CD14-positive monocyte (primary cell): ENCODE results near the gene MYO1C. TPM values are rescaled to one million over a fixed set of nuclear protein-coding genes. Genes with fewer than 3 reads are reported as not detected.

Source experiments
- DNase-seq, 3 donors: peaks; one replicate each; pipeline ENCODE4 v3.0.0-alpha.2; 2011 to 2022
- H2AFZ ChIP-seq: 2 replicates; pipeline ENCODE4 v1.6.0; 2012; ENCODE audit warnings: mild to moderate bottlenecking, low read depth, low read length, inconsistent platforms; ENCODE audit not compliant: insufficient read depth, poor library complexity, severe bottlenecking
- H3K27ac ChIP-seq, 2 donors: 1 replicate in 1 of 2; 2 replicates in 1 of 2; pipeline ENCODE4 v1.5.1; 2012 to 2013; ENCODE audit warnings: low read length in 2 of 2, control low read depth in 1 of 2, inconsistent platforms in 1 of 2, low read depth in 1 of 2, mild to moderate bottlenecking in 1 of 2
- H3K27me3 ChIP-seq, 2 donors: one replicate each; pipeline versions ENCODE4 v1.6.0 to v1.6.1; 2011 to 2013; ENCODE audit warnings: low read length in 2 of 2; ENCODE audit not compliant: control insufficient read depth in 2 of 2, insufficient read depth in 2 of 2
- H3K36me3 ChIP-seq, 2 donors: replicated peaks in 1 of 2; 1 replicate in 1 of 2; 2 replicates in 1 of 2; pipeline versions ENCODE4 v1.5.1 to v1.6.1; 2012 to 2013; ENCODE audit warnings: low read length in 2 of 2, control low read depth in 1 of 2, inconsistent platforms in 1 of 2, mild to moderate bottlenecking in 1 of 2; ENCODE audit not compliant: insufficient read depth in 2 of 2, control insufficient read depth in 1 of 2
- H3K4me1 ChIP-seq, 2 donors: 1 replicate in 1 of 2; 2 replicates in 1 of 2; pipeline versions ENCODE4 v1.5.1 to v1.6.1; 2012 to 2013; ENCODE audit warnings: low read length in 2 of 2, control low read depth in 1 of 2, inconsistent platforms in 1 of 2, mild to moderate bottlenecking in 1 of 2, moderate library complexity in 1 of 2; ENCODE audit not compliant: insufficient read depth in 2 of 2, control insufficient read depth in 1 of 2
- H3K4me2 ChIP-seq: replicated peaks from 2 replicates; pipeline ENCODE3; 2012; ENCODE audit warnings: low read length, moderate library complexity, mild to moderate bottlenecking; ENCODE audit not compliant: poor library complexity, severe bottlenecking; ENCODE audit errors: extremely low read depth
- H3K4me3 ChIP-seq, 3 experiments: fragments of 200-600 bp in 1 of 3; sonication (generic) in 1 of 3; replicated peaks in 1 of 3; 1 replicate in 2 of 3; 2 replicates in 1 of 3; pipeline ENCODE4 v1.5.1; 2011 to 2013; ENCODE audit warnings: low read length in 3 of 3, mild to moderate bottlenecking in 3 of 3, control low read depth in 2 of 3, low read depth in 2 of 3, inconsistent platforms in 1 of 3, moderate library complexity in 1 of 3
- H3K79me2 ChIP-seq: 2 replicates; pipeline ENCODE4 v1.6.0; 2012; ENCODE audit warnings: mild to moderate bottlenecking, control low read depth, inconsistent platforms, low read length, moderate library complexity; ENCODE audit not compliant: insufficient read depth
- H3K9ac ChIP-seq: 2 replicates; pipeline ENCODE4 v1.6.0; 2017; ENCODE audit warnings: low read length, mild to moderate bottlenecking; ENCODE audit not compliant: insufficient read depth, poor library complexity, severe bottlenecking
- H3K9me3 ChIP-seq, 2 donors: replicated peaks in 1 of 2; 1 replicate in 1 of 2; 2 replicates in 1 of 2; pipeline versions ENCODE4 v1.5.1 to v1.6.1; 2012 to 2013; ENCODE audit warnings: low read length in 2 of 2, control low read depth in 1 of 2; ENCODE audit not compliant: control insufficient read depth in 1 of 2, insufficient read depth in 1 of 2
- H4K20me1 ChIP-seq: 2 replicates; pipeline ENCODE4 v1.6.0; 2012; ENCODE audit warnings: mild to moderate bottlenecking, low read length, control low read depth, moderate library complexity; ENCODE audit not compliant: insufficient read depth
- H3K27ac Mint-ChIP-seq, 7 donors: one replicate each; pipeline ENCODE4 v1.8.0; 2020; ENCODE audit warnings: mild to moderate bottlenecking in 7 of 7, mixed read lengths in 7 of 7, moderate library complexity in 6 of 7, inconsistent platforms in 2 of 7
- H3K27me3 Mint-ChIP-seq, 3 donors: one replicate each; pipeline ENCODE4 v1.8.0; 2021 to 2022; ENCODE audit warnings: low read depth in 3 of 3, mild to moderate bottlenecking in 3 of 3, mixed read lengths in 3 of 3, moderate library complexity in 3 of 3, inconsistent platforms in 1 of 3
- H3K36me3 Mint-ChIP-seq, 2 donors: one replicate each; pipeline ENCODE4 v1.8.0; 2020; ENCODE audit warnings: mixed read lengths in 2 of 2, inconsistent platforms in 1 of 2, mild to moderate bottlenecking in 1 of 2
- H3K4me1 Mint-ChIP-seq: one replicate; pipeline ENCODE4 v1.8.0; 2020; ENCODE audit warnings: mild to moderate bottlenecking, mixed read lengths
- H3K4me3 Mint-ChIP-seq, 2 donors: one replicate each; pipeline ENCODE4 v1.8.0; 2020; ENCODE audit warnings: mild to moderate bottlenecking in 2 of 2, mixed read lengths in 2 of 2, moderate library complexity in 1 of 2
- H3K9me3 Mint-ChIP-seq, 7 donors: one replicate each; pipeline ENCODE4 v1.8.0; 2020 to 2022; ENCODE audit warnings: mixed read lengths in 7 of 7, mild to moderate bottlenecking in 6 of 7, moderate library complexity in 6 of 7, inconsistent platforms in 2 of 7
- CTCF ChIP-seq: fragments of 200-600 bp; IDR thresholded peaks from one replicate; pipeline ENCODE4 v1.8.0; 2022; ENCODE audit warnings: antibody characterized with exemption, mild to moderate bottlenecking
- WGBS: methylation state at CpG from one replicate; pipeline ENCODE4 v1.1.5; 2013; ENCODE audit warnings: missing lambda C conversion rate; ENCODE audit not compliant: insufficient coverage; 5-methylcytosine and 5-hydroxymethylcytosine counted together
- intact Hi-C, 2 donors: fragments of 100-400 bp; cut with micrococcal nuclease; formaldehyde crosslinking; loops; one replicate each; pipeline versions ENCODE4 v1.15.0 to v1.15.1; 2023
- polyA plus RNA-seq, 3 donors: library from polyadenylated mRNA; depleted of rRNA in 1 of 3; unstranded in 2 of 3; stranded (reverse) in 1 of 3; fragments of 300-500 nt in 2 of 3; fragments of >200 nt in 1 of 3; fragmentation: Illumina TruSeq in 2 of 3; gene quantifications; 1 replicate in 2 of 3; 2 replicates in 1 of 3; pipeline ENCODE4 v1.2.3, GENCODE V29; 2012 to 2021

Gene MYO1C
- polyA plus RNA-seq, 3 donors = 2.5 to 9.5 (median 3.1) TPM

DNA sequence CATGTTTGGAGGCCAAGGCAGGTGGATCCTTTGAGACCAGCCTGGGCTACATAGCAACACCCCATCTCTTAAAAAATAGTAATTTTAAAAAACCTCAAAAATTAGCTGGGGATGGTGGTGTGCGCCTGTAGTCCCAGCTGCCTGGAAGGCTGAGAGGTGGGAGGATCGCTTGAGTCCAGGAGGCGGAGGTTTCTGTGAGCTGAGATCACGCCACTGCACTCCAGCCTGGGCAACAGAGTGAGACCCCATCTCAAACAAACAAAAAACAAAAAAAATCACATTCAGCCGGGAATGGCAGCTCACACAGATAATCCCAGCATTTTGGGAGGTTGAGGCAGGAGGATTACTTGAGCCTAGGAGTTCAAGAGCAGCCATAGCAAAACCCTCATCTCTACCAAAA is 76.1 kb downstream of the MYO1C start:
- H3K36me3 ChIP-seq = peaks cover 17 to 29% of the 10 kb centered on the region in 2 donors
- no peak overlapping the region for H3K27ac ChIP-seq
- DNase-seq = no peak
- no peak for TF ChIP-seq CTCF
- no peak overlapping the region for H3K9ac ChIP-seq
- Mint-ChIP-seq H3K4me1 (no peaks in the 10 kb centered on the region), H3K4me3 (no peak overlapping the region), H3K36me3 (peaks cover 16 to 42% of the 10 kb centered on the region in 2 donors), H3K9me3 (peaks cover 0 to 9% (median 0%) of the 10 kb centered on the region in 7 donors), H3K27ac (no peak overlapping the region), H3K27me3 (peaks cover 1 to 2% (median 1%) of the 10 kb centered on the region in 3 donors)
- H3K4me1 ChIP-seq = no peaks in the 10 kb centered on the region
- intact Hi-C loops = no loop called here
- no peak overlapping the region for H3K4me3 ChIP-seq
- WGBS = no CpG with 5 or more reads among the region's 5 CpGs
- H3K9me3 ChIP-seq = no peaks in the 10 kb centered on the region
- H3K79me2 ChIP-seq = peaks cover 3% of the 10 kb centered on the region
- H3K27me3 ChIP-seq = no peaks in the 10 kb centered on the region
- peaks cover 55% of the 10 kb centered on the region for H4K20me1 ChIP-seq
- H2AFZ ChIP-seq = no peak overlapping the region
- H3K4me2 ChIP-seq = no peak overlapping the region

DNA sequence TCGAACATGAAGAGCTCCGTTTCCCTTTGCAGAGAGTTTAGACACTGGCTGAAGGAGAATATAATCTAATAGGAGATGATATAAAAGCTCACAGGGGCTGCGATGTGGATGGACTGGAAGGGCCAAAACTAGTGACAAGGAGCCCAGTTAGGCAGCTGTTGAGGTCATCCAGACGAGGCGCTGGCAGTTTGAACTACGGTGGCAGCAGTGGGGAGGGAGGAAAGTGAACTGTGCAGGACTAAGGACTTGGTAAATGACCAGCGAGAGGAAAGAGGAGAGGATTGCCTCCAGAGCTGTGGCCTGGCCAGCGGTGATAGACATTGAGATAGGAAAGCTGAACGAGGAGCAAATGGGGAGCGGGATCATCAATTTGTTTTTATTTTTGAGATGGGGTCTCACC is 77.9 kb downstream of the MYO1C start:
- no peak overlapping the region for H3K27ac ChIP-seq
- TF ChIP-seq CTCF = no peak
- H3K27me3 ChIP-seq = no peaks in the 10 kb centered on the region
- H3K4me3 ChIP-seq = no peak overlapping the region
- no peak overlapping the region for H3K4me2 ChIP-seq
- no peak overlapping the region for H3K9ac ChIP-seq
- peaks cover 4 to 12% of the 10 kb centered on the region in 2 donors for H3K36me3 ChIP-seq
- Mint-ChIP-seq H3K27me3 (peaks cover 2 to 3% (median 3%) of the 10 kb centered on the region in 3 donors), H3K9me3 (peaks cover 0 to 9% (median 0%) of the 10 kb centered on the region in 7 donors), H3K27ac (no peak overlapping the region), H3K36me3 (peaks cover 5 to 28% of the 10 kb centered on the region in 2 donors), H3K4me1 (no peaks in the 10 kb centered on the region), H3K4me3 (no peak overlapping the region)
- no peaks in the 10 kb centered on the region for H3K79me2 ChIP-seq
- no peaks in the 10 kb centered on the region for H3K4me1 ChIP-seq
- intact Hi-C loops = no loop called here
- H3K9me3 ChIP-seq = no peaks in the 10 kb centered on the region
- H4K20me1 ChIP-seq = peaks cover 38% of the 10 kb centered on the region
- no peak overlapping the region for H2AFZ ChIP-seq
- 92% methylated on average over 10 of the region's 10 CpGs for WGBS
- DNase-seq = no peak

Other genes starting within 250 kb of the MYO1C start
- gene BHLHA9, start 222.2 kb downstream of the MYO1C start, polyA plus RNA-seq = not detected
- not detected for gene TRARG1, start 213.0 kb downstream of the MYO1C start, polyA plus RNA-seq
- gene YWHAE, start 92.5 kb downstream of the MYO1C start, polyA plus RNA-seq = 100 to 1,000 TPM; 165 to 185 (median 168) TPM
- gene CRK, start 36.5 kb downstream of the MYO1C start, polyA plus RNA-seq = 10 to 100 TPM; 22.3 to 28.0 (median 26.5) TPM
- gene INPP5K, start 23.9 kb upstream of the MYO1C start, polyA plus RNA-seq = 10 to 100 TPM; 50.3 to 58.7 (median 53.0) TPM
- 10 to 100 TPM; 43.5 to 46.4 (median 45.0) TPM for gene PITPNA, start 70.1 kb upstream of the MYO1C start, polyA plus RNA-seq
- gene SLC43A2, start 136.1 kb upstream of the MYO1C start, polyA plus RNA-seq = 100 to 1,000 TPM; 115 to 151 (median 117) TPM
- gene SCARF1, start 153.0 kb upstream of the MYO1C start, polyA plus RNA-seq = 10 to 100 TPM in 1 of 3 donors, 1 to 10 TPM in 2; 5.2 to 23.4 (median 6.3) TPM
- 10 to 100 TPM; 23.8 to 49.5 (median 49.4) TPM for gene RILP, start 157.2 kb upstream of the MYO1C start, polyA plus RNA-seq
- 100 to 1,000 TPM in 1 of 3 donors, 10 to 100 TPM in 2; 53.3 to 128 (median 78.0) TPM for gene PRPF8, start 192.2 kb upstream of the MYO1C start, polyA plus RNA-seq
- gene TLCD2, start 217.7 kb upstream of the MYO1C start, polyA plus RNA-seq = under 1 TPM in 1 of 3 donors, not detected in 2; 0.03 TPM
- 10 to 100 TPM in 1 of 3 donors, 1 to 10 TPM in 2; 6.2 to 45.4 (median 8.8) TPM for gene WDR81, start 232.0 kb upstream of the MYO1C start, polyA plus RNA-seq